Measurements from ENCODE around the gene AKAP8. TPM values are rescaled to one million over a fixed set of nuclear protein-coding genes. Genes with fewer than 3 reads are reported as not detected.
"Not testable (repeated sequence)": the region's sequence is repeated elsewhere in the genome, so short reads cannot be mapped to it uniquely, and the experiment has no call there.

Gene AKAP8
- total and polyA plus RNA-seq, 4 donors = 15.0 to 43.4 (median 19.7) TPM

DNA sequence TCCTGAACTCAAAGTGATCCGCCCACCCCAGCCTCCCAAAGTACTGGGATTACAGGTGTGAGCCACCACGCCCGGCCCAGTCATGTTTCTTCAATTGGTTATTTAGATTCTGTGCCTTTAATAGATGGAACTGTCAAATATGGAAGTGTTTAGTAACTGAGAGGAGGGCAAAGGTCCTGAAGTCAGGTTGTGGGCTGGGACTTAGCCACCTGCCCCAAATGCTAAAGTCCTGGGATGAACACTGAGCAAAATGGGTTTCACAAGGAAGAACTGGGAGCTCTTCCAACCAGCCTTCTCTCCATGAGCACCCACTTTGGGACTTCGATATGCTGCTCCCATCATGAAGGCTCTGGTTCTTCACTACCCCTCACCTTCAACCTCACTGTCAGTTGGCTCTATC is 21.7 kb downstream of the AKAP8 start:
- 98 to 99% methylated on average over 4 of the region's 4 CpGs for WGBS, 2 donors
- no peaks in the 10 kb centered on the region for H3K9me3 ChIP-seq (ENCODE audit: control insufficient read depth in 4 of 4, insufficient read depth in 3 of 4, low read length in 3 of 4)
- no peak overlapping the region for H3K4me3 ChIP-seq
- H3K27me3 ChIP-seq (ENCODE audit: control insufficient read depth in 3 of 3, insufficient read depth in 3 of 3, low read length in 2 of 3) = no peaks in the 10 kb centered on the region
- ATAC-seq (ENCODE audit: insufficient read depth, low FRiP score) = no peak
- H3K9ac ChIP-seq (ENCODE audit: insufficient read depth in 1 of 2, low read length in 2 of 2) = no peak overlapping the region
- no peaks in the 10 kb centered on the region for H3K4me1 ChIP-seq (ENCODE audit: control insufficient read depth in 5 of 5, insufficient read depth in 5 of 5, low read length in 5 of 5)
- H3K27ac ChIP-seq (ENCODE audit: low read depth in 1 of 2, low read length in 1 of 2) = no peak overlapping the region
- DNase-seq = no peak
- TF ChIP-seq, protein P1, sequence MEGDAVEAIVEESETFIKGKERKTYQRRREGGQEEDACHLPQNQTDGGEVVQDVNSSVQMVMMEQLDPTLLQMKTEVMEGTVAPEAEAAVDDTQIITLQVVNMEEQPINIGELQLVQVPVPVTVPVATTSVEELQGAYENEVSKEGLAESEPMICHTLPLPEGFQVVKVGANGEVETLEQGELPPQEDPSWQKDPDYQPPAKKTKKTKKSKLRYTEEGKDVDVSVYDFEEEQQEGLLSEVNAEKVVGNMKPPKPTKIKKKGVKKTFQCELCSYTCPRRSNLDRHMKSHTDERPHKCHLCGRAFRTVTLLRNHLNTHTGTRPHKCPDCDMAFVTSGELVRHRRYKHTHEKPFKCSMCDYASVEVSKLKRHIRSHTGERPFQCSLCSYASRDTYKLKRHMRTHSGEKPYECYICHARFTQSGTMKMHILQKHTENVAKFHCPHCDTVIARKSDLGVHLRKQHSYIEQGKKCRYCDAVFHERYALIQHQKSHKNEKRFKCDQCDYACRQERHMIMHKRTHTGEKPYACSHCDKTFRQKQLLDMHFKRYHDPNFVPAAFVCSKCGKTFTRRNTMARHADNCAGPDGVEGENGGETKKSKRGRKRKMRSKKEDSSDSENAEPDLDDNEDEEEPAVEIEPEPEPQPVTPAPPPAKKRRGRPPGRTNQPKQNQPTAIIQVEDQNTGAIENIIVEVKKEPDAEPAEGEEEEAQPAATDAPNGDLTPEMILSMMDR (IDR thresholded peaks at IDR 0.05; ENCODE audit: control extremely low read depth, extremely low read depth) = no peak
- H3K36me3 ChIP-seq (ENCODE audit: control insufficient read depth in 4 of 4, insufficient read depth in 4 of 4, low read length in 4 of 4) = peaks cover 40 to 65% (median 48%) of the 10 kb centered on the region in 4 donors

DNA sequence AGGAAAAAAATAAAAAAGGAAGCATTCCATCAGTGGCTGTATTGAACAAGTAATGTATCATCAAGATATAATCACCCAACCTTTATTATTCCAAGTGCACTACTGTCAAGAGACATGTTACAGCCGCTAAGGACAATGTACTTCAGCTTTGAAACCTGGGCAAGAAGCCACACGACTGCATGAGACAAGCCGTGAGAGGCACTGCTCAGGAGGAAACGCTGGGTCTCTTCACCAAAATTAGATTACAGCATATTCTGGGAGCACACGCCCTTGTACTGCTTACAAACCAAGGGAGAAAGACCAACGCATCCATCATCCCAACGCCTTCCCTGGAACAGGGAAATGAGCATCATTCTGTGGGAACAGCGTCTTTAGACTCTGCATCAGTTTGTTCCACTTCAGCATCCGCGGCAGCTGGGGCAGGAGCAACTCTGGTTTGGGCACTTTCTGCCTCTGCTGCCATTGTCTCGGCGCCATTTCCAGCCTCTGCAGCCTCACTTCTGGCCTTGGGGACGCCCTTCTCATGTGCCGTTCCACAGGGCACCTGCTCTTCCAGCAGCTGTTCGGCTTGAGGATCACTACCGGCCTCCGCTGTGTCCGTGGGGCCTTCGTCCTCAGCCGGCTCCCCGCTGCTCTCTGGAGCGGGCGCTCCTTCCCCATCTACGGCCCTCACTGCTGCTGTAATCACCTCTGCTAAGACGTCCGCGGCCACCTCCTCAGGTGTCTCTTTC is 24.9 kb downstream of the AKAP8 start:
- H3K27me3 ChIP-seq (ENCODE audit: control insufficient read depth in 3 of 3, insufficient read depth in 3 of 3, low read length in 2 of 3) = no peaks in the 10 kb centered on the region
- peak overlapping the region in 1 of 2 donors; percentile 6 for H3K27ac ChIP-seq (ENCODE audit: low read depth in 1 of 2, low read length in 1 of 2)
- no peak overlapping the region for H3K9ac ChIP-seq (ENCODE audit: insufficient read depth in 1 of 2, low read length in 2 of 2)
- TF ChIP-seq, protein P1 (IDR thresholded peaks at IDR 0.05; ENCODE audit: control extremely low read depth, extremely low read depth) = no peak
- ATAC-seq (ENCODE audit: insufficient read depth, low FRiP score) (no peak), DNase-seq (peak in 1 of 3 donors; percentile 24)
- H3K9me3 ChIP-seq (ENCODE audit: control insufficient read depth in 4 of 4, insufficient read depth in 3 of 4, low read length in 3 of 4) = no peaks in the 10 kb centered on the region
- no peak overlapping the region for H3K4me3 ChIP-seq
- whole genome bisulfite sequencing, 2 donors = 85 to 90% methylated on average over 27 of the region's 27 CpGs
- peaks cover 27 to 50% (median 36%) of the 10 kb centered on the region in 4 donors for H3K36me3 ChIP-seq (ENCODE audit: control insufficient read depth in 4 of 4, insufficient read depth in 4 of 4, low read length in 4 of 4)
- H3K4me1 ChIP-seq (ENCODE audit: control insufficient read depth in 5 of 5, insufficient read depth in 5 of 5, low read length in 5 of 5) = no peaks in the 10 kb centered on the region

DNA sequence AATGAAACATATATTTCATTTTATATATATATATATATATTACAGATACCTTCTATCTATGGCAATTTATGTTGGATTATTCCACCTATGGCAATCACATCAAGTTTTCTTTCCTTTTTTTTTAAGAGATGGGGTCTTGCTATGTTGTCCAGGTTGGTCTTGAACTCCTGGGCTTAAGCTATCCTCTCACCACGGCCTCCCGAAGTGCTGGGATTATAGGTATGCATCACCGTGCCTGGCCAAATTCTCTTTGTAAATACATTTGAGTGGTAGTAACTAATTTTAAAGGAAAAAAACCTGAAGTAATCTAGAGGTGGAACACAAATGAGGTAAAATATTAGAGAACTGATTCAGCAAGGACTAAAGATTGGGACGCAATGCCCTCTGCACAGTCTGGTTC is 25.7 kb downstream of the AKAP8 start:
- ATAC-seq (ENCODE audit: insufficient read depth, low FRiP score) (no peak), DNase-seq (no peak)
- TF ChIP-seq, protein P1 (IDR thresholded peaks at IDR 0.05; ENCODE audit: control extremely low read depth, extremely low read depth) = no peak
- peaks cover 22 to 42% (median 30%) of the 10 kb centered on the region in 4 donors for H3K36me3 ChIP-seq (ENCODE audit: control insufficient read depth in 4 of 4, insufficient read depth in 4 of 4, low read length in 4 of 4)
- 88 to 90% methylated on average over 4 of the region's 4 CpGs for WGBS, 2 donors
- H3K9ac ChIP-seq (ENCODE audit: insufficient read depth in 1 of 2, low read length in 2 of 2) = no peak overlapping the region
- H3K4me1 ChIP-seq (ENCODE audit: control insufficient read depth in 5 of 5, insufficient read depth in 5 of 5, low read length in 5 of 5) = no peaks in the 10 kb centered on the region
- H3K9me3 ChIP-seq (ENCODE audit: control insufficient read depth in 4 of 4, insufficient read depth in 3 of 4, low read length in 3 of 4) = no peaks in the 10 kb centered on the region
- H3K27ac ChIP-seq (ENCODE audit: low read depth in 1 of 2, low read length in 1 of 2) = no peak overlapping the region
- no peak overlapping the region for H3K4me3 ChIP-seq
- no peaks in the 10 kb centered on the region for H3K27me3 ChIP-seq (ENCODE audit: control insufficient read depth in 3 of 3, insufficient read depth in 3 of 3, low read length in 2 of 3)

DNA sequence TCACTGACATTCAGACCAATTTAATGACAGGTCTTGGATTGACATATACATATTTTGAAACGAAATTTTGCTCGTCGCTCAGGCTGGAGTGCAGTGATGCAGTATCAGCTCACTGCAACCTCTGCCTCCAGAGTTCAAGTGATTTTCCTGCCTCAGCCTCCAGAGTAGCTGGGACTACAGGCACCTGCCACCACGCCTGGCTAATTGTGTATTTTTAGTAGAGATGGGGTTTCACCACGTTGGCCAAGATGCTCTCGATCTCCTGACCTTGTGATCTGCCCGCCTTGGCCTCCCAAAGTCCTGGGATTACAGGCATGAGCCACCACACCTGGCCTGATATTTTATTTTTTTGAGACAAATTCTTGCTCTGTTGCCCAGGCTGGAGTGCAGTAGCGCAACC is 27.1 kb downstream of the AKAP8 start:
- DNase-seq; H3K4me3 ChIP-seq; H3K9ac ChIP-seq (ENCODE audit: insufficient read depth in 1 of 2, low read length in 2 of 2); H3K27me3 ChIP-seq (ENCODE audit: control insufficient read depth in 3 of 3, insufficient read depth in 3 of 3, low read length in 2 of 3); ATAC-seq (ENCODE audit: insufficient read depth, low FRiP score); H3K9me3 ChIP-seq (ENCODE audit: control insufficient read depth in 4 of 4, insufficient read depth in 3 of 4, low read length in 3 of 4); H3K4me1 ChIP-seq (ENCODE audit: control insufficient read depth in 5 of 5, insufficient read depth in 5 of 5, low read length in 5 of 5); H3K27ac ChIP-seq (ENCODE audit: low read depth in 1 of 2, low read length in 1 of 2): not testable (repeated sequence)
- WGBS, 2 donors = 93 to 95% methylated on average over 8 of the region's 8 CpGs
- H3K36me3 ChIP-seq (ENCODE audit: control insufficient read depth in 4 of 4, insufficient read depth in 4 of 4, low read length in 4 of 4) = peaks cover 9 to 29% (median 18%) of the 10 kb centered on the region in 4 donors

DNA sequence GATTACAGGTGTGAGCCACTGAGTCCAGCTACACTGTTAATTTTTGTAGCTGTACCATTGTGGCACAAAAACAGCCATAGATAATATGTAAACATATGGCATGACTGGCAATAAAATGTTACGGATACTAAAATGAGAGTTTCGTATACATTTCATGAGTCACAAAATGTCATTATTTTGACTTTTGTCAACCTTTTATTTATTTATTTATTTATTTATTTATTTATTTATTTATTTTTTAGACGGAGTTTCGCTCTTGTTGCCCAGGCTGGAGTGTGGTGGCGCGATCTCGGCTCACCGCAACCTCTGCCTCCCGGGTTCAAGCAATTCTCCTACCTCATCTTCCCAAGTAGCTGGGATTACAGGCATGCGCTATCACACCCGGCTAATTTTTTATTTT is 38.3 kb downstream of the AKAP8 start:
- not testable (repeated sequence) for H3K27ac ChIP-seq (ENCODE audit: low read depth in 1 of 2, low read length in 1 of 2); H3K4me1 ChIP-seq (ENCODE audit: control insufficient read depth in 5 of 5, insufficient read depth in 5 of 5, low read length in 5 of 5); H3K36me3 ChIP-seq (ENCODE audit: control insufficient read depth in 4 of 4, insufficient read depth in 4 of 4, low read length in 4 of 4); ATAC-seq (ENCODE audit: insufficient read depth, low FRiP score); H3K9ac ChIP-seq (ENCODE audit: insufficient read depth in 1 of 2, low read length in 2 of 2); H3K27me3 ChIP-seq (ENCODE audit: control insufficient read depth in 3 of 3, insufficient read depth in 3 of 3, low read length in 2 of 3); DNase-seq; H3K4me3 ChIP-seq; H3K9me3 ChIP-seq (ENCODE audit: control insufficient read depth in 4 of 4, insufficient read depth in 3 of 4, low read length in 3 of 4)
- WGBS, 2 donors = 98 to 99% methylated on average over 11 of the region's 11 CpGs

All from lung (tissue), 12 donors.